PC-9 (cell line): ENCODE measurements around the gene RHEB.

Source experiments
- CTCF ChIP-seq: fragments of 200-600 bp; sonication (generic); conservative IDR thresholded peaks from 2 replicates; pipeline ENCODE4 v1.6.1; 2017; ENCODE audit warnings: mixed run types, antibody characterized with exemption, mild to moderate bottlenecking, moderate library complexity
- EZH2 ChIP-seq: fragments of 200-600 bp; sonication (generic); IDR thresholded peaks from 2 replicates; pipeline ENCODE4 v1.8.0; 2017; ENCODE audit warnings: antibody characterized with exemption, low read depth

GRCh38 chr7:151462306-151462779, 57.4 kb downstream of the RHEB start:
- no peak for TF ChIP-seq CTCF
- TF ChIP-seq EZH2: no peak
